OCI-LY3 (cell line): Measurements from ENCODE around the gene MTFR2.

Source experiments
- H2AFZ ChIP-seq: fragments of 200-600, 300-600 bp; shearing (Covaris generic); 2 replicates; pipeline ENCODE4 v1.6.0; 2014; ENCODE audit warnings: antibody characterized with exemption, low read depth, low read length
- H3K27ac ChIP-seq: fragments of 200-600, 300-600 bp; sonication (generic); 2 replicates; pipeline ENCODE4 v1.5.1; 2014; ENCODE audit warnings: mild to moderate bottlenecking, low read length, moderate library complexity, mixed read lengths
- H3K27me3 ChIP-seq: fragments of 200-600, 300-600 bp; sonication (generic); 2 replicates; pipeline ENCODE4 v1.6.1; 2014; ENCODE audit warnings: low read depth, low read length, mixed read lengths
- H3K36me3 ChIP-seq: fragments of 200-600, 300-600 bp; sonication (generic); replicated peaks from 2 replicates; pipeline ENCODE3; 2014; ENCODE audit warnings: low read depth, low read length, mixed read lengths
- H3K4me1 ChIP-seq: fragments of 300-600, 200-600 bp; sonication (generic); 2 replicates; pipeline ENCODE4 v1.6.1; 2014; ENCODE audit warnings: low read length, mixed read lengths
- H3K4me2 ChIP-seq: fragments of 200-600, 300-600 bp; sonication (generic); 2 replicates; pipeline ENCODE4 v1.6.1; 2014; ENCODE audit warnings: low read length, mixed read lengths
- H3K4me3 ChIP-seq: fragments of 300-600, 200-600 bp; sonication (generic); 2 replicates; pipeline ENCODE4 v1.5.1; 2014; ENCODE audit warnings: antibody characterized with exemption, mild to moderate bottlenecking, low read length, moderate library complexity
- H3K79me2 ChIP-seq: fragments of 300-600, 200-600 bp; shearing (Covaris generic); 2 replicates; pipeline ENCODE4 v1.6.1; 2014; ENCODE audit warnings: mild to moderate bottlenecking, low read length, mixed read lengths
- H3K9ac ChIP-seq: fragments of 300-600, 200-600 bp; shearing (Covaris generic); 2 replicates; pipeline ENCODE4 v1.6.0; 2014; ENCODE audit warnings: mild to moderate bottlenecking, low read length, moderate library complexity
- H3K9me3 ChIP-seq: fragments of 200-600, 300-600 bp; shearing (Covaris generic); 2 replicates; pipeline ENCODE4 v1.6.1; 2014; ENCODE audit warnings: low read length, mixed read lengths; ENCODE audit not compliant: insufficient read depth
- H4K20me1 ChIP-seq: fragments of 200-600, 300-600 bp; sonication (generic); 2 replicates; pipeline ENCODE4 v1.6.1; 2016; ENCODE audit warnings: low read length, mixed read lengths; ENCODE audit not compliant: insufficient read depth
- EZH2phosphoT487 ChIP-seq: fragments of 200-600 bp; shearing (Covaris generic); IDR thresholded peaks from 2 replicates; pipeline ENCODE4 v1.6.1; 2018; ENCODE audit warnings: antibody characterized with exemption, mixed run types, low read depth
- TF ChIP-seq, protein P1 (sequence below): fragments of 200-600, 300-600 bp; sonication (generic); IDR thresholded peaks from 2 replicates; pipeline ENCODE4 v1.5.1; 2014; ENCODE audit warnings: antibody characterized with exemption, low read length, low read depth

Gene MTFR2

DNA sequence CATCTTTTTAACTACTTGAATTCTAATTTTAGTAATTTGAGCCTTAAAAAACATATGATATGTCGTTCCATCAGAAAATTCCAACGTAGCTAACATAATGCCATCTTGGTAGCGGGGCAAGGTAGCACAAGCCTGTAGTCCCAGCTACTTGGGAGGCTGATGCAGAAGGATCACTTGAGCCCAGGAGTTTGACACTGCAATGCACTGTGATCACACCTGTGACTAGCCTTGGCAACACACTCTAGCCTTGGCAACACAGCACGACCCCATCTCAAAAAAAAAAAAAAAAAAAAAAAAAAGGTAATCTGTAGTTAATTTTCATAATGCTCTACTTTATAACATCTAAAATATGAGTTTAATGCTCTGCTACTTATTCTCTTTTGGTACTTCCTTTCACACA, 32.8 kb upstream of the MTFR2 start:
- peaks cover 99% of the 10 kb centered on the region for H3K79me2 ChIP-seq
- peaks cover 49% of the 10 kb centered on the region for H3K4me1 ChIP-seq
- no peak overlapping the region for H3K27ac ChIP-seq
- H4K20me1 ChIP-seq = peaks cover 85% of the 10 kb centered on the region
- H3K9me3 ChIP-seq = no peaks in the 10 kb centered on the region
- H3K36me3 ChIP-seq = peaks cover 23% of the 10 kb centered on the region
- H3K27me3 ChIP-seq = no peaks in the 10 kb centered on the region
- H3K4me3 ChIP-seq = no peak overlapping the region
- no peak overlapping the region; the same call in 1 of the 2 replicates for H3K4me2 ChIP-seq
- no peak for TF ChIP-seq EZH2phosphoT487
- TF ChIP-seq, protein P1, sequence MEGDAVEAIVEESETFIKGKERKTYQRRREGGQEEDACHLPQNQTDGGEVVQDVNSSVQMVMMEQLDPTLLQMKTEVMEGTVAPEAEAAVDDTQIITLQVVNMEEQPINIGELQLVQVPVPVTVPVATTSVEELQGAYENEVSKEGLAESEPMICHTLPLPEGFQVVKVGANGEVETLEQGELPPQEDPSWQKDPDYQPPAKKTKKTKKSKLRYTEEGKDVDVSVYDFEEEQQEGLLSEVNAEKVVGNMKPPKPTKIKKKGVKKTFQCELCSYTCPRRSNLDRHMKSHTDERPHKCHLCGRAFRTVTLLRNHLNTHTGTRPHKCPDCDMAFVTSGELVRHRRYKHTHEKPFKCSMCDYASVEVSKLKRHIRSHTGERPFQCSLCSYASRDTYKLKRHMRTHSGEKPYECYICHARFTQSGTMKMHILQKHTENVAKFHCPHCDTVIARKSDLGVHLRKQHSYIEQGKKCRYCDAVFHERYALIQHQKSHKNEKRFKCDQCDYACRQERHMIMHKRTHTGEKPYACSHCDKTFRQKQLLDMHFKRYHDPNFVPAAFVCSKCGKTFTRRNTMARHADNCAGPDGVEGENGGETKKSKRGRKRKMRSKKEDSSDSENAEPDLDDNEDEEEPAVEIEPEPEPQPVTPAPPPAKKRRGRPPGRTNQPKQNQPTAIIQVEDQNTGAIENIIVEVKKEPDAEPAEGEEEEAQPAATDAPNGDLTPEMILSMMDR = no peak
- no peak overlapping the region for H3K9ac ChIP-seq
- H2AFZ ChIP-seq = no peak overlapping the region

DNA sequence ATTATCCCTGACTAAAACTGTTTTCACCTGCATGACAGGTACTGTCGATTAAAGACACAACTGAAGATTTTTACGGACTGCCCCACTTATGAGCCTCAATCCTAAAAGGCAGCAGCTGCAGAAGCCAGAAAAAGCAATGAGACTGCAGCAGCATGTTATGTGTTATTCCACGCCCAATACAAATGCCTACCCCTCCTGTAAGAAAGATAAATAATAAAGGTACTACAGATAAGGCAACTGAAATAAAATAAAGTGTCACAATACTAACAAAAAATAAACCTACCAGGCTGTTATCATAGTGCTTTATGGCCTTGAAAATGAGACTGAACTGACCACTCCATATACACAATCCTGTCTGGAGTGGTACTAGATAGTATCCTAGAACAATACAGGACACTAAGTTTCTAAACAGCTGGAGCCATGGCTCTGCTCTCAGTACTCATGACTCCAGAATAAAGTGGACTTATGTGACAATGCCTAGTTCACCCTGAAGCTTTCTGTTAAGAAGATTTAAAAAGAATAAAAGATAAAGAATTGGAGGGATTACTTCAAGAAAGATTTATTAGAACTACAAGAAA, 30.0 kb upstream of the MTFR2 start:
- no peak overlapping the region for H3K4me2 ChIP-seq
- H3K4me3 ChIP-seq = no peak overlapping the region
- peaks cover 61% of the 10 kb centered on the region for H4K20me1 ChIP-seq
- H3K79me2 ChIP-seq = peaks cover 90% of the 10 kb centered on the region
- TF ChIP-seq EZH2phosphoT487 = no peak
- TF ChIP-seq, protein P1 = no peak
- H3K36me3 ChIP-seq = peaks cover 29% of the 10 kb centered on the region
- H3K4me1 ChIP-seq = peaks cover 30% of the 10 kb centered on the region
- no peak overlapping the region for H3K27ac ChIP-seq
- no peak overlapping the region for H3K9ac ChIP-seq
- no peak overlapping the region for H2AFZ ChIP-seq
- H3K9me3 ChIP-seq = no peaks in the 10 kb centered on the region
- no peaks in the 10 kb centered on the region for H3K27me3 ChIP-seq

DNA sequence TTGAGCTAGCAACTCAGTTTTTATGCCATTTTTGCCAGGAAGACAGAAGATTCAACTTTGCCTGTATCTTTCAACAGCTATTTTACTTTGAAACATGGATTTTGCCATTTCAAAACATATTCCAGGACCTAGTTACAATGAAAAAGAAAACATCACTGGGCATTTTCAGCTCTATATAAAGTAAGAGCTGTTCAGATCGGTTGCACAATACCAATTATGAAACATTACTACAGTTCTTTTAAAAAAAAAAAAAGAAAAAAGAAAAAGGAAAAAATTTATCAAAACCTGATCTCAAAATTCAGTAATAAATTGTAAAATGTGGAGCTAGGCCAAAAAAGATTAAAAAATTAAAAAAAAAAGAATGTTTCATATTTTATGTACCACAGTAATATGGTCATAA, 24.0 kb upstream of the MTFR2 start:
- H3K27me3 ChIP-seq = no peaks in the 10 kb centered on the region
- H2AFZ ChIP-seq = no peak overlapping the region
- TF ChIP-seq, protein P1 = no peak
- TF ChIP-seq EZH2phosphoT487 = no peak
- H3K27ac ChIP-seq = no peak overlapping the region
- no peaks in the 10 kb centered on the region for H3K9me3 ChIP-seq
- peaks cover 54% of the 10 kb centered on the region for H3K36me3 ChIP-seq
- H4K20me1 ChIP-seq = peaks cover 9% of the 10 kb centered on the region
- H3K4me3 ChIP-seq = no peak overlapping the region
- H3K4me2 ChIP-seq = no peak overlapping the region
- no peaks in the 10 kb centered on the region; the same call in 1 of the 2 replicates for H3K4me1 ChIP-seq
- H3K79me2 ChIP-seq = peaks cover 71% of the 10 kb centered on the region
- no peak overlapping the region for H3K9ac ChIP-seq

DNA sequence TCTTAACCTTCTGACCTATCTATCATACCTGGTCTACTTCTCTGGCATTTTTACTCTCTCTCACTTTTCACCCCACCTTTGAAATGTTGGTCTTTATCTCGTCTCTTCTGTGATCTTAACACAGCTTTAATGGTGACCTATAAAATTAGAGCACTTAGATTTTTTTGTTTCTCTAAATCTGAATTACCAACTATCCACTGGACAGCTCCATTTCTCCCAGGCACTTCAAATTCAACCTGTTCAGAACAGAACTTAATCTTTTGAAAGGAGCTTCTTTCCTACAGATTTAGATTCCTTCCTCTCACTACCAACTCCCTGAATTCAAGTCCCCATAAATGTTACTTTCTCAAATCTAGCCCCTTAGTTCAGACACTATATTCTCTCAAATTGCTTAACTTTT, 15.0 kb upstream of the MTFR2 start:
- Histone ChIP-seq H3K4me2 (no peak overlapping the region), H3K9ac (no peak overlapping the region), H3K36me3 (peaks cover 59% of the 10 kb centered on the region), H2AFZ (no peak overlapping the region), H3K27ac (no peak overlapping the region), H3K9me3 (no peaks in the 10 kb centered on the region), H3K4me3 (no peak overlapping the region), H4K20me1 (peaks cover 24% of the 10 kb centered on the region), H3K79me2 (peaks cover 75% of the 10 kb centered on the region), H3K4me1 (no peaks in the 10 kb centered on the region), H3K27me3 (no peaks in the 10 kb centered on the region)
- TF ChIP-seq, protein P1 = no peak
- TF ChIP-seq EZH2phosphoT487 = no peak
